ENCODE measurements around the gene CLSTN1. TPM values are rescaled to one million over a fixed set of nuclear protein-coding genes. Genes with fewer than 3 reads are reported as not detected.
"Not testable (repeated sequence)": the region's sequence is repeated elsewhere in the genome, so short reads cannot be mapped to it uniquely, and the experiment has no call there.

CLSTN1 gene
- total RNA-seq, 1 experiment from 2014 or later: 144 TPM

DNA sequence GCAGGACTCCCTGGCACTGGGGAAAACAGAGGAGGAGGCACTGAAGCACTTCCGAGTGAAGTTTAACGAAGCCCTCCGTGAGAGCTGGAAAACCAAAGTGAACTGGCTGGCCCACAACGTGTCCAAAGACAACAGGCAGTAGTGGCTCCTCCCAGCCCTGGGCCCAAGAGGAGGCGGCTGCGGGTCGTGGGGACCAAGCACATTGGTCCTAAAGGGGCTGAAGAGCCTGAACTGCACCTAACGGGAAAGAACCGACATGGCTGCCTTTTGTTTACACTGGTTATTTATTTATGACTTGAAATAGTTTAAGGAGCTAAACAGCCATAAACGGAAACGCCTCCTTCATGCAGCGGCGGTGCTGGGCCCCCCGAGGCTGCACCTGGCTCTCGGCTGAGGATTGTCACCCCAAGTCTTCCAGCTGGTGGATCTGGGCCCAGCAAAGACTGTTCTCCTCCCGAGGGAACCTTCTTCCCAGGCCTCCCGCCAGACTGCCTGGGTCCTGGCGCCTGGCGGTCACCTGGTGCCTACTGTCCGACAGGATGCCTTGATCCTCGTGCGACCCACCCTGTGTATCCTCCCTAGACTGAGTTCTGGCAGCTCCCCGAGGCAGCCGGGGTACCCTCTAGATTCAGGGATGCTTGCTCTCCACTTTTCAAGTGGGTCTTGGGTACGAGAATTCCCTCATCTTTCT is 96.7 kb downstream of the CLSTN1 start:
- in situ Hi-C loops (cut with HindIII; ENCODE audit: low pct_unique_long_range_greater_than_20kb, low sequenced_read_pairs): no loop called here
- no peak for DNase-seq (ENCODE audit: low read depth)

DNA sequence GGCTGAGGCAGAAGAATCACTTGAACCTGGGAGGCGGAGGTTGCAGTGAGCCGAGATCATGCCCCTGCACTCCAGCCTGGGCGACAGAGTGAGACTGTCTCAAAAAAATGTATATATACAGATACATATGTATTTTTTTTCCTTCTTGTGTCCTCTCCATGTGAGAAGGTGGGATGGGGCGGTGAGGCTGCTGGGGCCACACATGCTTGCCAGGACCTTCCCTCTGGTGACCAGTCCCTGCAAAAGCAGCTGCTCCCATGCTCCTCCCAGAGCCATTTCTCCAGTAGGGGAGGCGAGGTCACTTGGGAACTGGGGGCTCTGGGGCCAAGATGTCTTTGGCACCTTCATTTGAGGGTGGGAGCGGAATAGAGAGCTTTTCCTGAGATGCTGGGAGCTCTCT is 97.4 kb downstream of the CLSTN1 start:
- DNase-seq (ENCODE audit: low read depth): no peak
- in situ Hi-C loops (cut with HindIII; ENCODE audit: low pct_unique_long_range_greater_than_20kb, low sequenced_read_pairs): no loop called here

DNA sequence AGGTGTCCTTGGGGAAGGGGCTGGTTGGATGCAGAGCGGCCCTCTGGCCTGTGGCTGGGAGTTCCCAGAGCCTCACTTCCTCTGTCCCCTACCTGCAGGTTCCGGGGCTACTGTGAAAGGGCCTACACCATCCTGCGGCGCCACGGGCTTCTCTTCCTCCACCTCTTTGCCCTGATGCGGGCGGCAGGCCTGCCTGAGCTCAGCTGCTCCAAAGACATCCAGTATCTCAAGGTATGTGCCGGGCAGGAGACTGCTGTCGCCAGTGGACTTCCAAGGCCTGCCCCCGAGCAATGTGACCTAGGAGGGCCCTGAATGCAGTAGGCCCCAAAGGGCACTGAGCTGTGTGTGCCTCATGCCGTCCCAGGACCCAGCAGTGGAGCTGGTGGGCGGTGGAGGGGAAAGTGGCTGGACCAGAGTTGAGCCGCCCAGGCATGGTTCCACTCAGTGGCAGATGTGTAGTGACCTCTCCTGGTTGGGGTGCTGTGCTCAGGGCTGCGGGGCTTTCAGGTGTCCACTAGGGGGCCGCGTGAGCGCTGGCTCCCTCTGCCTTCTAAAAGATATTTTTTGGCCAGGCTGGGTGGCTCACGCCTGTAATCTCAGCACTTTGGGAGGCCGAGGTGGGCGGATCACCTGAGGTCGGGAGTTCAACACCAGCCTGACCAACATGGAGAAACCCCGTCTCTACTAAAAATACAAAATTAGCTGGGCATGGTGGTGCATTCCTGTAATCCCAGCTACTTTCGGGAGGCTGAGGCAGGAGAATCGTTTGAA is 98.9 kb downstream of the CLSTN1 start:
- no peak for DNase-seq (ENCODE audit: low read depth)
- in situ Hi-C loops (cut with HindIII; ENCODE audit: low pct_unique_long_range_greater_than_20kb, low sequenced_read_pairs): no loop called here

DNA sequence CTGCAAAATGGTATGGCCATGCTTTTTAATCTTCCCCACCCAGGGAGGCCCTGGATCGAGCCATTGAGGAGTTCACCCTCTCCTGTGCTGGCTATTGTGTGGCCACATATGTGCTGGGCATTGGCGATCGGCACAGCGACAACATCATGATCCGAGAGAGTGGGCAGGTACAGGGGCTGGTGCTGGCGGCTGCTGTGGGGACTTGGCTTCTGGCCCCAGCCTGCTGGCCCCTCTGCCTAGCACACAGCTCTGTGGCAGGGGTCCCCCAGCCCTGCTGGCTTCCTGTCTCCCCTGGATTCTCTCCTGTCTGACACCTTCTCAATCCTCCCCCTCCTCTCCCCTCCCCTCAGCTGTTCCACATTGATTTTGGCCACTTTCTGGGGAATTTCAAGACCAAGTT is 99.8 kb downstream of the CLSTN1 start:
- no peak for DNase-seq (ENCODE audit: low read depth)
- in situ Hi-C loops (cut with HindIII; ENCODE audit: low pct_unique_long_range_greater_than_20kb, low sequenced_read_pairs): no loop called here

- no peak for DNase-seq (ENCODE audit: low read depth)
- in situ Hi-C loops (cut with HindIII; ENCODE audit: low pct_unique_long_range_greater_than_20kb, low sequenced_read_pairs): no loop called here
These were observed 100.5 kb downstream of the CLSTN1 start for GRCh38 chr1:9723068-9723805.

DNA sequence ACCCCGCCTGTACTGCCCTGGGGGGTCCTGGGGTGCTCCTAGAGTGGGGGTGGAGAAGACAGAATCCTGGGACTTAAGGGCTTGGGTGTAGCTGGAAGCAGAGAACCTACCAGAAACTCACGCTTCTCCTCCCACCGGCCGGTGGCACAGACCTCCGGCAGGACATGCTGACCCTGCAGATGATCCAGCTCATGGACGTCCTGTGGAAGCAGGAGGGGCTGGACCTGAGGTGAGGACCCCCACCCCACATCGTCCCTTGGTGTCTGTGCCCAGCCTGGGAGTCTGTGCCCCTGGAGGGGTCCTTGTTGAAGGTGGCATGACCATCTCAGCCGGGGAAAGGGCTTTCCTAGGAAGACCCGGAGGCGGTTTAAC is 101.4 kb downstream of the CLSTN1 start:
- in situ Hi-C loops (cut with HindIII; ENCODE audit: low pct_unique_long_range_greater_than_20kb, low sequenced_read_pairs): no loop called here
- DNase-seq (ENCODE audit: low read depth): no peak

GRCh38 chr1:9721606-9722377 is 102.0 kb downstream of the CLSTN1 start:
- in situ Hi-C loops (cut with HindIII; ENCODE audit: low pct_unique_long_range_greater_than_20kb, low sequenced_read_pairs): no loop called here
- DNase-seq (ENCODE audit: low read depth): no peak

DNA sequence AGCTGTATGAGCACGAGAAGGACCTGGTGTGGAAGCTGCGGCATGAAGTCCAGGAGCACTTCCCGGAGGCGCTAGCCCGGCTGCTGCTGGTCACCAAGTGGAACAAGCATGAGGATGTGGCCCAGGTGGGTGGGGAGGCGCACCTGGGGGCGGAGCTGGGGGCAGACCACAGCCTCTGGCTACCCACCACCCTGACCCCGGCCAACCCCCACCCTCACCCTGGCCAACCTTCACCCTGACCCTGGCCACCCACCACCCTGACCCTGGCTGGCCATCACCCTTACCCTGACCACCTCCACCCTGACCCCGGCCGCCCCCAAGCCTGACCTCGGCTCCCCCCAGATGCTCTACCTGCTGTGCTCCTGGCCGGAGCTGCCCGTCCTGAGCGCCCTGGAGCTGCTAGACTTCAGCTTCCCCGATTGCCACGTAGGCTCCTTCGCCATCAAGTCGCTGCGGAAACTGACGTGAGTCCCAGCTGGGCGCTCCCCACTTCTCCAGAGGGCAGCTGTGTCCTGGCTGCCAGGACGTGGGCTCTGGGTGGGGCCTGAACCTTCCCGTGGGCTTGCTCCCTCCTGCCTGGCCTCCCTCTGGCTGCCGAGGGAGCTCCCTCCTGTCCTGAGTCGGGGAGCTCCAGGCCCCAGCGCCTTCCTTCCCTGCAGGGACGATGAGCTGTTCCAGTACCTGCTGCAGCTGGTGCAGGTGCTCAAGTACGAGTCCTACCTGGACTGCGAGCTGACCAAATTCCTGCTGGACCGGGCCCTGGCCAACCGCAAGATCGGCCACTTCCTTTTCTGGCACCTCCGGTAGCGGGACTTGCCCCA is 102.8 kb downstream of the CLSTN1 start:
- DNase-seq (ENCODE audit: low read depth): no peak
- in situ Hi-C loops (cut with HindIII; ENCODE audit: low pct_unique_long_range_greater_than_20kb, low sequenced_read_pairs): no loop called here

GRCh38 chr1:9719978-9720722 is 103.6 kb downstream of the CLSTN1 start:
- no peak for DNase-seq (ENCODE audit: low read depth)
- in situ Hi-C loops (cut with HindIII; ENCODE audit: low pct_unique_long_range_greater_than_20kb, low sequenced_read_pairs): no loop called here

GRCh38 chr1:9718006-9718680 is 105.6 kb downstream of the CLSTN1 start:
- DNase-seq (ENCODE audit: low read depth): no peak
- in situ Hi-C loops (cut with HindIII; ENCODE audit: low pct_unique_long_range_greater_than_20kb, low sequenced_read_pairs): no loop called here

DNA sequence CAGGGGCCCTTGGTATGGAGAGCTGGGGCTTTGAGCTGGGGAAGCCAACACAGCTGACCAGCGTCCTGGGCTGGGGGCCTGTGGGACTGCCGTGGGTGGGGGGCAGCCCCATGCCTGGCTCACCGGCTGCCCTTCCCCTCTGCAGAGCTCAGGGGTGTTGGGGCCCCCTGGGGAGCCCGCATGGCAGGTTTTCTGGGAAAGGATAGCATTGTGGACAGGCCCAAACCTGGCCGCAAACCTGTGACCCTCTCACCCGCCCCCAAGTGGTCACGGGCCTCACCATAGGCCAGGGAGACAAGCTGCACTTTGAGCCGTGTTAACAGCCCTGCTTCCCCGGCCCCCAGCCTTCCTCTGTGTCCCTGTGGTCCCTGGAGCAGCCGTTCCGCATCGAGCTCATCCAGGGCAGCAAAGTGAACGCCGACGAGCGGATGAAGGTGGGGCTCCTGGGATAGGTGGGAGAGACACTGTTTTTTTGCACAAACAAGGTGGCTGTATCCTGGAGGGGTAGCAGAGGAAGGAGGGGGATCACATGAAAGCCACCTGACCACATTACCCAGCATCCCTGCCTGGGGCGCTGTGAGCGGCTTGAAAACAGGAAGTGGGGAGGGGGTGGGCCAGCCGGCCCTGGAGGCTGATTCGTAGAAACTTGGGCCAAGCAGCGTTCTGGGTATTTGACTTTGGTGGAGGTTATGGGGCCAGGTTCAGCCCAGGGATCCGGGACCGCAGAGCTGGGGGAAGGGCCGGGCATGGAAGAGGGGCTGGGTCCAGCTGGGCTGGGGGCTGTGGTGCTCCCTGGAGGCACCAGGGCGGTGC is 106.4 kb downstream of the CLSTN1 start:
- no peak for DNase-seq (ENCODE audit: low read depth)

DNA sequence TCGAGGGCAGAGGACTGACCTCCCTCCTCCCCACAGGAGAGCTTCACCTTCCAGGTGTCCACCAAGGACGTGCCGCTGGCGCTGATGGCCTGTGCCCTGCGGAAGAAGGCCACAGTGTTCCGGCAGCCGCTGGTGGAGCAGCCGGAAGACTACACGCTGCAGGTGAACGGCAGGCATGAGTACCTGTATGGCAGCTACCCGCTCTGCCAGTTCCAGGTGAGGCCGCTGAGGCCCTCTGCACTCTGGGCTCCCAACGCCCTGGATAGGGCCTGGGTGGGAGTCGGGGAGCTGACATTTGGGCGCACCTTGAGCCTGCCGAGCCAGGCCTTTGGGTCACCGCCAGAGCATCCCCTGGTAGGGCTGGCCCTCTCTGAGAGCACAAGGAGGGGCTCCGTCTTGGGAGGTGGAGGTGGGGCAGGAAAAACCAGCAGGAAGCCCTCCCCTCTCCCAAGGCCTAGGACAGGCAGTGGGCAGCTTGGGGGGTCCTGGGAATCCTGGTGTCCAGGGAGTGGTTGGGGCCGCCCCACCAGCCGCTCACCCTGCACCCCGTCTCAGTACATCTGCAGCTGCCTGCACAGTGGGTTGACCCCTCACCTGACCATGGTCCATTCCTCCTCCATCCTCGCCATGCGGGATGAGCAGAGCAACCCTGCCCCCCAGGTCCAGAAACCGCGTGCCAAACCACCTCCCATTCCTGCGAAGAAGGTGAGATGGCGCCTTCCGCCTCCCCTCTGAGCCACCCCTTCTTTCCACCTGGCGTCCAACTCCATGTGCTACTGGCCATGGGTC is 107.2 kb downstream of the CLSTN1 start:
- DNase-seq (ENCODE audit: low read depth): no peak
- in situ Hi-C loops (cut with HindIII; ENCODE audit: low pct_unique_long_range_greater_than_20kb, low sequenced_read_pairs): no loop called here

More for the DNA sequence above, 106.4 kb downstream of the CLSTN1 start:
- in situ Hi-C loops (cut with HindIII; ENCODE audit: low pct_unique_long_range_greater_than_20kb, low sequenced_read_pairs): no loop called here

DNA sequence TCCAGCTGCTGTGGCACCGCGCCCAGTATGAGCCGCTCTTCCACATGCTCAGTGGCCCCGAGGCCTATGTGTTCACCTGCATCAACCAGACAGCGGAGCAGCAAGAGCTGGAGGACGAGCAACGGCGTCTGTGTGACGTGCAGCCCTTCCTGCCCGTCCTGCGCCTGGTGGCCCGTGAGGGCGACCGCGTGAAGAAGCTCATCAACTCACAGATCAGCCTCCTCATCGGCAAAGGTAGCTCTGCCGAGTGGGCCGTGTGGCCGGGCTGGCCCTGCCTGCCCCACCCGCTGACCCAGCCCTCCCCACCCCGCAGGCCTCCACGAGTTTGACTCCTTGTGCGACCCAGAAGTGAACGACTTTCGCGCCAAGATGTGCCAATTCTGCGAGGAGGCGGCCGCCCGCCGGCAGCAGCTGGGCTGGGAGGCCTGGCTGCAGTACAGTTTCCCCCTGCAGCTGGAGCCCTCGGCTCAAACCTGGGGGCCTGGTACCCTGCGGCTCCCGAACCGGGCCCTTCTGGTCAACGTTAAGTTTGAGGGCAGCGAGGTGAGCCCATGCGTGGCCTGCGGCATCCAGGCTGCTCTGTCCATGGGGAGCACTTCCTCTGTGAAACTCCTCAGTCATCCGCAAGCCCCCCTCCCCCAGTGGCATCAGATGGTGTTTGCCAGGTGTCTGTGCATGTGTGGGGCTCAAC is 108.1 kb downstream of the CLSTN1 start:
- no peak for DNase-seq (ENCODE audit: low read depth)
- in situ Hi-C loops (cut with HindIII; ENCODE audit: low pct_unique_long_range_greater_than_20kb, low sequenced_read_pairs): no loop called here

GRCh38 chr1:9714257-9714718 is 109.5 kb downstream of the CLSTN1 start:
- no peak for DNase-seq (ENCODE audit: low read depth)
- in situ Hi-C loops (cut with HindIII; ENCODE audit: low pct_unique_long_range_greater_than_20kb, low sequenced_read_pairs): no loop called here

- DNase-seq (ENCODE audit: low read depth); in situ Hi-C loops (cut with HindIII; ENCODE audit: low pct_unique_long_range_greater_than_20kb, low sequenced_read_pairs): not testable (repeated sequence)
These were observed 111.0 kb downstream of the CLSTN1 start for GRCh38 chr1:9712767-9713166.

Measured in Caki2 (cell line).